ENCODE data around the gene CASP2.
"Not testable (repeated sequence)": the region's sequence is repeated elsewhere in the genome, so short reads cannot be mapped to it uniquely, and the experiment has no call there.

The CASP2 gene

DNA sequence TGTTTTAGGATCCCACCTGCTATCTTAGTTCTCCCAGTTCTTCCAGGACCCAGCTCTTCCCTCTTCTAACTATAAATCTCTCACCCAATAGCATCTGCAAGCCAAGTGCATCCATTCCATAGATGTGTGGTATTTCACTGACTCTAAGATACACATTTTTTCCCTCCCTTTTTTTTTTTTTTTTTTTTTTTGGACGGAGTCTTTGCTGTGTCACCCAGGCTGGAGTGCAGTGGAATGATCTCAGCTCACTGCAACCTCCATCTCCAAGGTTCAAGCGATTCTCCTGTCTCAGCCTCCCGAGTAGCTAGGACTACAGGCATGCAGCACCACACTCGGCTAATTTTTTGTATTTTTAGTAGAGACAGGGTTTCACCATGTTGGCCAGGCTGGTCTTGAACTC is 1.7 kb downstream of the CASP2 start:
- Mint-ChIP-seq H3K4me1 (ENCODE audit: low read depth) (peaks cover 41% of the 10 kb centered on the region), H3K36me3 (ENCODE audit: low read depth) (peaks cover 53% of the 10 kb centered on the region), H3K4me3 (peak overlapping the region; percentile 44), H3K27ac (peak overlapping the region; percentile 91)
- H3K9me3 Mint-ChIP-seq; H3K27me3 Mint-ChIP-seq; intact Hi-C loops (cut with micrococcal nuclease): not testable (repeated sequence)

GRCh38 chr7:143290293-143290692 is 2.1 kb downstream of the CASP2 start:
- Mint-ChIP-seq H3K4me1 (ENCODE audit: low read depth) (peaks cover 43% of the 10 kb centered on the region), H3K27ac (peak overlapping the region; percentile 91), H3K27me3 (no peaks in the 10 kb centered on the region), H3K4me3 (peak overlapping the region; percentile 44), H3K36me3 (ENCODE audit: low read depth) (peaks cover 57% of the 10 kb centered on the region), H3K9me3 (no peaks in the 10 kb centered on the region)
- intact Hi-C loops (cut with micrococcal nuclease), result no loop called here

DNA sequence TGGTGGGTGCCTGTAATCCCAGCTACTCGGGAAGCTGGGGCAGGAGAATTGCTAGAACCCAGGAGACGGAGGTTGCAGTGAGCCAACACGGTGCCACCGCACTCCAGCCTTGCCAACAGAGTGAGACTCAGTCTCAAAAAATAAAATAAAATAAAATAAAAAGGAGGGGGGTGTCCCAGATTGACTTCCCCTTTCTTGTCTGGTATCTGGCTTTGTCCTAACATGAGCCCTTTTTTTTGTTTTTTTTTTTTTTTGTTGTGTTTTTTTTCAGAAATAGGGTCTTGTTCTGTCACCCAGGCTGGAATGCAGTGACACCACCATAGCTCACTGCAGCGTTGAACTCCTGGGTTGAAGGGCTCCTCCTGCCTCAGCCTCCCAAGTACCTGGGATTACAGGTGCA is 4.7 kb downstream of the CASP2 start:
- Mint-ChIP-seq H3K9me3 (no peaks in the 10 kb centered on the region), H3K27me3 (no peaks in the 10 kb centered on the region), H3K36me3 (ENCODE audit: low read depth) (peaks cover 79% of the 10 kb centered on the region), H3K4me1 (ENCODE audit: low read depth) (peaks cover 54% of the 10 kb centered on the region), H3K27ac (no peak overlapping the region), H3K4me3 (no peak overlapping the region)
- intact Hi-C loops (cut with micrococcal nuclease), result no loop called here

DNA sequence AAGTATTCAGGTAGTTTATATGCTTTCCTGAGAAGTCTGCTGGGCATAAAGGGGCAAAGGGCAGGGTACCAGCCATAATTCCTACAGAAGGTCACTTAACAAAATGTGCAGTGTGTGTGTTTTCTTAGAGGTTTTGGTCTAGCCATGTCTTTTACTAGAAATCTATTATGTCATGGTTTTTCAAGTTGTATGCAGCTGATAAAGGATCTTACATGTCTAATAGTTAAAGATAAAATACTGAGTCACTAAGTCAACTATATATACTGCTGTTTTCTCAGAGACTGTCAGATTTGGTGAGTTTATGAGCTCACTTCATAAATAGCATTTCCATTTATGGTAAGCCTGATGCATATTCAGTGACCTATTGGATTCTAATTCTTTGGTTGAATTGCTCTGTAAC is 7.7 kb downstream of the CASP2 start:
- H3K36me3 Mint-ChIP-seq (ENCODE audit: low read depth), result peaks cover 94% of the 10 kb centered on the region
- peaks cover 54% of the 10 kb centered on the region for H3K4me1 Mint-ChIP-seq (ENCODE audit: low read depth)
- no peaks in the 10 kb centered on the region for H3K9me3 Mint-ChIP-seq
- H3K27ac Mint-ChIP-seq, result no peak overlapping the region
- no peaks in the 10 kb centered on the region for H3K27me3 Mint-ChIP-seq
- no peak overlapping the region for H3K4me3 Mint-ChIP-seq
- intact Hi-C loops (cut with micrococcal nuclease), result no loop called here

DNA sequence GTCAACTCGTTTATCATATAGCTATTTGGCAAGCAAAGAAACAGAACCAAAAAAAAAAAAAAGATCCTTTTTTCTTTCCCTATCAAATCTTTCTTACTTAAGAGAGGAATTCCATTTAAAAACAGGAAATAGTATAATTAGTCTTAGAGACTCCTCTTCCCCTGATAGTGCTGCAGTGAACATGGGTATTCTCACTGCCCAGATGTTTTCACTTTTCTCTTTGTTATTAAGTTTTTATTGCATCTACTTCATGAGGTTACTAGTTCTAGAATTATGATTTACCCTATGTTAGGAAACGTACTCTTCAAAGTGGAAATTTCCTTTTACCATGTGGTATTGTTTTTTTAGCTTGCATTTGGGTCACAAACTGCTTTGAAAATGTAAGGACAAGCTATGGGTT is 8.5 kb downstream of the CASP2 start:
- Mint-ChIP-seq H3K9me3 (no peaks in the 10 kb centered on the region), H3K27me3 (no peaks in the 10 kb centered on the region), H3K36me3 (ENCODE audit: low read depth) (peaks cover 95% of the 10 kb centered on the region), H3K4me1 (ENCODE audit: low read depth) (peaks cover 52% of the 10 kb centered on the region), H3K4me3 (no peak overlapping the region), H3K27ac (no peak overlapping the region)
- intact Hi-C loops (cut with micrococcal nuclease), result no loop called here

DNA sequence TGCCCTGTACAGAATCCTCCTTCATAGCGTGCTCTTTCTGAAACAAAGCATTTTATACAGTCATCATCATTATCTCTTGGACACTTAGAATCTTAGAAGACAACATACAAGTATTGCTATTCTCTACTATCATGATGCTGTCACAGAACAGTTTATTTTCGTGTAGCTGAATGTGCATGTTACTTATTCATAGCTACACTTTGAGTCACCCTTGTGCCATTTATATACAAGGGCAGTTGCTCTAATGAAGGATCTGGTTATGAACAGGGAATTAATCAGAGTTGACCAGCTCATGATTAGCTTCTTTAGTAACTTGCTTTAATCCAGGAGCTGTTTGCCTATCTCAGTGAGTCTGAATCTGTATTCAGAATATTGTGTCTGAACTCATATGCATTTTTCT is 11.2 kb downstream of the CASP2 start:
- Mint-ChIP-seq H3K36me3 (ENCODE audit: low read depth) (peaks cover 93% of the 10 kb centered on the region), H3K4me3 (no peak overlapping the region), H3K27ac (no peak overlapping the region), H3K27me3 (no peaks in the 10 kb centered on the region), H3K9me3 (no peaks in the 10 kb centered on the region), H3K4me1 (ENCODE audit: low read depth) (peaks cover 54% of the 10 kb centered on the region)
- intact Hi-C loops (cut with micrococcal nuclease), result no loop called here

DNA sequence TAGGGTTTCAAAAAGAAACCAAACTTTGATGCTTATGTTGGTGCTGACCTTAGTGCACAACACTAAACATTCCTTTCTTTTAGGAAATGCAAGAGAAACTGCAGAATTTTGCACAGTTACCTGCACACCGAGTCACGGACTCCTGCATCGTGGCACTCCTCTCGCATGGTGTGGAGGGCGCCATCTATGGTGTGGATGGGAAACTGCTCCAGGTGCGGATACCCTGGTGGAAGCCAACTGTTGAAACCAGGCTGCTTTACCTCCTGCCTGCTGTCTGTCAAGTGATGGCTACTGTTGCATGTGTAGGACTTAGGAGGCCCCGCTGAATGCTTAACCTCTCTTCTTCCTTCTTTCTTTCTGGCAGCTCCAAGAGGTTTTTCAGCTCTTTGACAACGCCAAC is 11.7 kb downstream of the CASP2 start:
- H3K9me3 Mint-ChIP-seq, result no peaks in the 10 kb centered on the region
- H3K27ac Mint-ChIP-seq, result peak overlapping the region; percentile 66
- peaks cover 93% of the 10 kb centered on the region for H3K36me3 Mint-ChIP-seq (ENCODE audit: low read depth)
- H3K4me1 Mint-ChIP-seq (ENCODE audit: low read depth), result peaks cover 58% of the 10 kb centered on the region
- H3K27me3 Mint-ChIP-seq, result no peaks in the 10 kb centered on the region
- intact Hi-C loops (cut with micrococcal nuclease), result loop anchor here (10.0 kb wide), 1 partner anchor 295 kb away; no protein-coding TSS in a partner anchor
- H3K4me3 Mint-ChIP-seq, result no peak overlapping the region

DNA sequence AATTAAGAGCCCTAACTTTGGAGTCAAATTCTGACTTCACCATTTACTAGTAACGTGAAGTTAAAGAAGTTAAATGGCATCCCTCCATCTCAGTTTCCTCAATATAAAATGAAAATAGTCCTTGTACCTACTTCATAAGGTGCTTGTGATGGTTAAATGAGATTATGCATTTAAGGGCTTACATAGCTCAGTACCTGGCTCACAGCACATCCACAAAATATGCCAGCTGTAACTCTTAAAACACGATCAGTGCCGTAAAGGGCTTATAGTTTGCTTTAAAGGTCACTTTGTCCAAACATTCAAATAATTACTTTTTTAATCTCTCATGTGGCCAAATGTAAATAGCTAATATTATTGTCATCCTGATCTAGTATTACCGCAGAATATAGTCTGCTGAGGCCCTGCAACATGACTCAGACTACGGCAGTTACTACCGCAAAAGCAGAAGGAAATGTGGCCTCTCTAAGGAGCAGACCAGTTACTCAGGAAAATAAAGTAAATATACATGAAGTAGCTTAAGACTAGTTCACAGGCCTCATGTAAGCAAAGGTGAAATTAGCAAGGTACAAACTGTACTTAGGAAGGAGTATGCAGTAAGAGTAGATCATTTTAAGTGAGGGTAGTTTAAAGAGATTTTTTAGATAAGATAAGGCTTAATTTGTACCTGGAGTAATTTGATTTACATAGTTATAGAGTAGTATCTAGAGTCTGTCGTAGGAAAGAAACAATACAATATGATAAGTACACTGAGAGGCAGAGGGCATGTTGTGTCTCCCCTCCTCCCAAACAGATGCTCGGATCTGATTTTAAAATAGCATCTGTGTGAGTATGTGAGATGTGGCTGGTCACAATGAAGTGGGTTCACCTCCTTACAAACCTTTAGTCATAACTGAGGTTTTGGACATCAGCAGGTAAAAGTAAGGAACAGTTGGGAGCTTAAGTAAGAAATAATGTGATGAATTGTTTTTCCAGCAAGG is 13.1 kb downstream of the CASP2 start:
- Mint-ChIP-seq H3K27ac (peak overlapping the region; percentile 66), H3K27me3 (no peaks in the 10 kb centered on the region), H3K36me3 (ENCODE audit: low read depth) (peaks cover 93% of the 10 kb centered on the region), H3K4me1 (ENCODE audit: low read depth) (peaks cover 60% of the 10 kb centered on the region), H3K4me3 (no peak overlapping the region), H3K9me3 (no peaks in the 10 kb centered on the region)
- intact Hi-C loops (cut with micrococcal nuclease), result loop anchor here (10.0 kb wide), 1 partner anchor 296 kb away; no protein-coding TSS in a partner anchor

DNA sequence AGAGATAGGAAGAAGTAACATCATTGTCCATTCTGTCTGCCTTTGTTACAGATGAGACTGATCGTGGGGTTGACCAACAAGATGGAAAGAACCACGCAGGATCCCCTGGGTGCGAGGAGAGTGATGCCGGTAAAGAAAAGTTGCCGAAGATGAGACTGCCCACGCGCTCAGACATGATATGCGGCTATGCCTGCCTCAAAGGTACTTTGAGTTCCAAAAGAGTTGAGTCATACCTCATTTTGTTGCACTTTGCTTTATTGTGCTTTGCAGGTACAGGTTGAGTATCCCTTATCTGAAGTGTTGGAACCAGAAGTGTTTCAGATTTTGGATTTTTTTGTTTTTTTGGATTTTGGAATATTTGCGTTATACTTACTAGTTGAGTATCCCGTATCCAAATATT is 15.6 kb downstream of the CASP2 start:
- Mint-ChIP-seq H3K27ac (no peak overlapping the region), H3K9me3 (no peaks in the 10 kb centered on the region), H3K4me1 (ENCODE audit: low read depth) (peaks cover 77% of the 10 kb centered on the region), H3K27me3 (no peaks in the 10 kb centered on the region), H3K36me3 (ENCODE audit: low read depth) (peaks cover 96% of the 10 kb centered on the region), H3K4me3 (no peak overlapping the region)
- intact Hi-C loops (cut with micrococcal nuclease), result loop anchor here (10.0 kb wide), 1 partner anchor 299 kb away; no protein-coding TSS in a partner anchor

- peak overlapping the region; percentile 49 for H3K27ac Mint-ChIP-seq
- H3K4me3 Mint-ChIP-seq, result no peak overlapping the region
- H3K9me3 Mint-ChIP-seq, result no peaks in the 10 kb centered on the region
- H3K4me1 Mint-ChIP-seq (ENCODE audit: low read depth), result peaks cover 82% of the 10 kb centered on the region
- H3K27me3 Mint-ChIP-seq, result no peaks in the 10 kb centered on the region
- intact Hi-C loops (cut with micrococcal nuclease), result loop anchor here (1.0 to 10.0 kb wide), 3 partner anchors 9 to 300 kb away; no protein-coding TSS in a partner anchor
- H3K36me3 Mint-ChIP-seq (ENCODE audit: low read depth), result peaks cover 84% of the 10 kb centered on the region
Observed at GRCh38 chr7:143304938-143305337, 16.8 kb downstream of the CASP2 start.

GRCh38 chr7:143305423-143306070 is 17.4 kb downstream of the CASP2 start:
- peak overlapping the region; percentile 49 for H3K27ac Mint-ChIP-seq
- no peaks in the 10 kb centered on the region for H3K9me3 Mint-ChIP-seq
- intact Hi-C loops (cut with micrococcal nuclease), result loop anchor here (1.0 to 10.0 kb wide), 3 partner anchors 9 to 301 kb away; no protein-coding TSS in a partner anchor
- H3K36me3 Mint-ChIP-seq (ENCODE audit: low read depth), result peaks cover 78% of the 10 kb centered on the region
- peaks cover 82% of the 10 kb centered on the region for H3K4me1 Mint-ChIP-seq (ENCODE audit: low read depth)
- no peaks in the 10 kb centered on the region for H3K27me3 Mint-ChIP-seq
- no peak overlapping the region for H3K4me3 Mint-ChIP-seq

DNA sequence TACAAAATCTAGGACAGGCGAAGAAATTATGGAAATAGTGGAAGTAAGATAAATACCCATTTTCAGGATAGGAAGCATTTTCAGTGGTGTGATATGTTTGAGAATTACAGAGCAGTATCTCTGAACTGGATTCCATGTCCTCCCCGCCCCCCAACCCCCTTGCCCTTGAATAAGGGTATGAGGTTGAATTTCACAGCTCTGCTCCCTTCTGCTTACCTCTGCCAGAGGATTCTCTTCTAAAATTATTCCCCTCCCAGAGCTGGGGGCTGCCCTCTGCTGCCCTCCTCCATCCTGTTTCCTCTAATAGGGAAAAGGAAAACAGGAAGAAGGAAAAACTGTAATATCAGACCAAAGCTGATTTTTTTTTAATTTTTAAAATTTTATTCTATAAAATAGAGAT is 20.5 kb downstream of the CASP2 start:
- Mint-ChIP-seq H3K27me3 (no peaks in the 10 kb centered on the region), H3K9me3 (no peaks in the 10 kb centered on the region), H3K27ac (peak overlapping the region; percentile 86), H3K4me3 (no peak overlapping the region), H3K4me1 (ENCODE audit: low read depth) (peaks cover 82% of the 10 kb centered on the region), H3K36me3 (ENCODE audit: low read depth) (peaks cover 49% of the 10 kb centered on the region)
- intact Hi-C loops (cut with micrococcal nuclease), result loop anchor here (10.0 kb wide), 1 partner anchor 304 kb away; no protein-coding TSS in a partner anchor

DNA sequence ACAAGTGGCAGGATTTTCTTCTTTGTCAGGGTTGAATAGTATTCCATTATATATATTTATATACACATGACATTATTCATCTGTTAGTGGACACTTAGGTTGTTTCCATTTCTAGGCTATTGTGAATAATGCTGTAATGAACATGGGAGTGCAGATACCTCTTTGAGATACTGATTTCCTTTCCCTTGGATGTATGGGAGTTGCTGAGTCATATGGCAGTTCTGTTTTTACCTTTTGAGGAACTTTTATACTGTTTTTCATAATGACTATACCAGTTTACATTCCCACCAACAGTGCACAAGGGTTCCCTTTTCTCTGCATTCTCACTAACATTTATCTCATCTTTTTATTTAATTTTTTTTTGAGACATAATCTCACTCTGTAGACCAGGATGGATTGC is 26.0 kb downstream of the CASP2 start:
- Mint-ChIP-seq H3K9me3 (no peaks in the 10 kb centered on the region), H3K4me3 (no peak overlapping the region)
- intact Hi-C loops (cut with micrococcal nuclease), result loop anchor here (1.0 to 10.0 kb wide), 3 partner anchors 9 to 171 kb away; no protein-coding TSS in a partner anchor

GRCh38 chr7:143315776-143316175 is 27.6 kb downstream of the CASP2 start, which contains the start of gene CLCN1:
TSS of gene CLCN1 (plus strand) at chr7:143316111. CDS start at chr7:143316213, 102 bp downstream.
- Mint-ChIP-seq H3K9me3 (no peaks in the 10 kb centered on the region), H3K36me3 (ENCODE audit: low read depth) (no peaks in the 10 kb centered on the region), H3K4me3 (no peak within 1 kb of the TSS), H3K4me1 (ENCODE audit: low read depth) (peaks cover 80% of the 10 kb centered on the region), H3K27ac (peak within 1 kb of the TSS; percentile 70), H3K27me3 (no peaks in the 10 kb centered on the region)
- intact Hi-C loops (cut with micrococcal nuclease), result loop anchor here (10.0 kb wide), 1 partner anchor 169 kb away; no protein-coding TSS in a partner anchor

More for the DNA sequence above, 26.0 kb downstream of the CASP2 start:
- Mint-ChIP-seq H3K4me1 (ENCODE audit: low read depth) (peaks cover 89% of the 10 kb centered on the region), H3K27me3 (no peaks in the 10 kb centered on the region), H3K27ac (peak overlapping the region; percentile 70), H3K36me3 (ENCODE audit: low read depth) (no peaks in the 10 kb centered on the region)
